A204.1 (cell line): Measurements from ENCODE around the gene KRTAP5-1.
"Not testable (repeated sequence)": the region's sequence is repeated elsewhere in the genome, so short reads cannot be mapped to it uniquely, and the experiment has no call there.

ENCODE experiments used
- FAIRE-seq: peaks from 2 replicates; lab custom pipeline; 2012; peaks lifted over from hg19 to GRCh38; lab: Jason Lieb, UNC

KRTAP5-1 gene

GRCh38 chr11:1584661-1585370 lies at the start of gene KRTAP5-1:
TSS of gene KRTAP5-1 (minus strand) at chr11:1585283. CDS start at chr11:1585249, 34 bp downstream.
- not testable (repeated sequence) for FAIRE-seq

- no peak for FAIRE-seq
Observed at GRCh38 chr11:1633864-1634263, 48.8 kb upstream of the KRTAP5-1 start.

GRCh38 chr11:1632053-1632714 lies 47.1 kb upstream of the KRTAP5-1 start:
- no peak for FAIRE-seq

GRCh38 chr11:1631066-1631568 lies 46.0 kb upstream of the KRTAP5-1 start:
- FAIRE-seq, result no peak

GRCh38 chr11:1630271-1630670 lies 45.2 kb upstream of the KRTAP5-1 start:
- FAIRE-seq, result no peak

GRCh38 chr11:1629326-1630185 lies 44.5 kb upstream of the KRTAP5-1 start, which contains the start of gene KRTAP5-5:
TSS of gene KRTAP5-5 (plus strand) at chr11:1629775. CDS start at chr11:1629841, 66 bp downstream.
- no peak for FAIRE-seq

- no peak for FAIRE-seq
Observed at GRCh38 chr11:1628506-1629325, 43.6 kb upstream of the KRTAP5-1 start.

GRCh38 chr11:1625541-1625940 lies 40.5 kb upstream of the KRTAP5-1 start:
- no peak for FAIRE-seq

GRCh38 chr11:1624621-1625020 lies 39.5 kb upstream of the KRTAP5-1 start:
- no peak for FAIRE-seq

GRCh38 chr11:1623716-1624115 lies 38.6 kb upstream of the KRTAP5-1 start:
- FAIRE-seq, result no peak

- no peak for FAIRE-seq
Observed at GRCh38 chr11:1622086-1622485, 37.0 kb upstream of the KRTAP5-1 start, which contains the start of gene KRTAP5-4. TSS of gene KRTAP5-4 (minus strand) at chr11:1622138. CDS start at chr11:1622093, 45 bp downstream.

- no peak for FAIRE-seq
Observed at GRCh38 chr11:1619449-1619848, 34.4 kb upstream of the KRTAP5-1 start.

GRCh38 chr11:1618231-1618630 lies 33.1 kb upstream of the KRTAP5-1 start:
- FAIRE-seq, result no peak

GRCh38 chr11:1608363-1608762 lies 23.3 kb upstream of the KRTAP5-1 start, which contains the start of gene KRTAP5-3:
TSS of gene KRTAP5-3 (minus strand) at chr11:1608463. CDS start at chr11:1608385, 78 bp downstream.
- no peak for FAIRE-seq

GRCh38 chr11:1607901-1608300 lies 22.8 kb upstream of the KRTAP5-1 start:
- not testable (repeated sequence) for FAIRE-seq

GRCh38 chr11:1607156-1607845 lies 22.2 kb upstream of the KRTAP5-1 start:
- FAIRE-seq, result not testable (repeated sequence)

- FAIRE-seq, result not testable (repeated sequence)
Observed at GRCh38 chr11:1605923-1606322, 20.8 kb upstream of the KRTAP5-1 start.

- FAIRE-seq, result no peak
Observed at GRCh38 chr11:1604711-1605110, 19.6 kb upstream of the KRTAP5-1 start.

GRCh38 chr11:1604181-1604580 lies 19.1 kb upstream of the KRTAP5-1 start:
- no peak for FAIRE-seq

GRCh38 chr11:1603629-1604028 lies 18.5 kb upstream of the KRTAP5-1 start:
- no peak for FAIRE-seq

GRCh38 chr11:1601663-1602062 lies 16.6 kb upstream of the KRTAP5-1 start:
- FAIRE-seq, result not testable (repeated sequence)
